Measurements from ENCODE around the gene MICOS13. TPM values are rescaled to one million over a fixed set of nuclear protein-coding genes. Genes with fewer than 3 reads are reported as not detected.
A peak's percentile ranks its signal among the peaks of the same experiment; 100 is the strongest.

The MICOS13 gene
- total RNA-seq, 2 experiments from 2014 or later: 43.5 to 48.2 TPM

GRCh38 chr19:5665781-5666513, 14.4 kb downstream of the MICOS13 start:
- Mint-ChIP-seq H3K27ac (no peak overlapping the region), H3K27me3 (no peaks in the 10 kb centered on the region), H3K36me3 (ENCODE audit: low read depth) (peaks cover 56% of the 10 kb centered on the region), H3K4me3 (no peak overlapping the region), H3K9me3 (no peaks in the 10 kb centered on the region), H3K4me1 (no peaks in the 10 kb centered on the region)
- ChIA-PET CTCF (interaction anchor here (0.8 to 1.6 kb wide), 3 partner anchors 11 to 45 kb away, joined by 3 to 4 read pairs (median 3); no protein-coding TSS in a partner anchor), POLR2A (no interaction called here)
- DNase-seq: no peak

- no peaks in the 10 kb centered on the region for H3K9me3 Mint-ChIP-seq
- no peak for DNase-seq
- no peaks in the 10 kb centered on the region for H3K4me1 Mint-ChIP-seq
- H3K4me3 Mint-ChIP-seq: no peak overlapping the region
- ChIA-PET POLR2A (no interaction called here), CTCF (interaction anchor here (1.7 kb wide), 1 partner anchor 12 kb away, joined by 8 read pairs; no protein-coding TSS in a partner anchor)
- H3K27ac Mint-ChIP-seq: no peak overlapping the region
- peaks cover 60% of the 10 kb centered on the region for H3K36me3 Mint-ChIP-seq (ENCODE audit: low read depth)
- no peaks in the 10 kb centered on the region for H3K27me3 Mint-ChIP-seq
Observed at GRCh38 chr19:5664515-5664914, 15.8 kb downstream of the MICOS13 start.

DNA sequence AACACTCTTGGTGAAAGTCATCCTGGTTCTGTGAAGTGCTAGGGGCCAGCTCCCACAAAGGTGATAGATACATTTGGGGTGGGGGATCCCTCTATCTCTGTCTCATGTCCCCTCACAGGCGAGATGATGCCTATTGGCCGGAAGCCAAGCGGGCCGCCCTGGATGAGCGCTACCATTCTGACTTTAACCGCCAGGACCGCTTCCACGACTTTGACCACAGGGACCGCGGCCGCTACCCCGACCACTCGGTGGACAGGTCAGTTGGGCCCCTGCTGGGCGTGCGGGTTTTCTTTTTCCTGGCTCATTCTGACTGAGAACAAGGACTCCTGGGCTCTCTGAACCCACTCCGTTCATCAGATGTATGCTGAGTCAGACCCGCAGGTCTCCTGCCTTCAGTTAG, 16.4 kb downstream of the MICOS13 start:
- Mint-ChIP-seq H3K36me3 (ENCODE audit: low read depth) (peaks cover 58% of the 10 kb centered on the region), H3K27ac (no peak overlapping the region), H3K9me3 (no peaks in the 10 kb centered on the region), H3K27me3 (no peaks in the 10 kb centered on the region), H3K4me1 (no peaks in the 10 kb centered on the region), H3K4me3 (no peak overlapping the region)
- ChIA-PET CTCF (interaction anchor here (1.7 kb wide), 1 partner anchor 12 kb away, joined by 8 read pairs; no protein-coding TSS in a partner anchor), POLR2A (no interaction called here)
- DNase-seq: no peak

- POLR2A ChIA-PET: no interaction called here
- Mint-ChIP-seq H3K27me3 (no peaks in the 10 kb centered on the region), H3K27ac (no peak overlapping the region), H3K4me3 (no peak overlapping the region), H3K4me1 (no peaks in the 10 kb centered on the region), H3K36me3 (ENCODE audit: low read depth) (peaks cover 56% of the 10 kb centered on the region), H3K9me3 (no peaks in the 10 kb centered on the region)
- no peak for DNase-seq
- CTCF ChIA-PET: interaction anchor here (0.6 to 1.0 kb wide), 2 partner anchors 51 to 1402 kb away, joined by 3 read pairs; no protein-coding TSS in a partner anchor
Observed at GRCh38 chr19:5661483-5661882, 18.8 kb downstream of the MICOS13 start.

- H3K27ac Mint-ChIP-seq: no peak overlapping the region
- DNase-seq: no peak
- H3K36me3 Mint-ChIP-seq (ENCODE audit: low read depth): peaks cover 61% of the 10 kb centered on the region
- no peak overlapping the region for H3K4me3 Mint-ChIP-seq
- no peaks in the 10 kb centered on the region for H3K9me3 Mint-ChIP-seq
- H3K27me3 Mint-ChIP-seq: no peaks in the 10 kb centered on the region
- H3K4me1 Mint-ChIP-seq: no peaks in the 10 kb centered on the region
- CTCF ChIA-PET: interaction anchor here (0.6 to 2.2 kb wide), 4 partner anchors 10 to 34 kb away, joined by 3 to 9 read pairs (median 3); no protein-coding TSS in a partner anchor
- POLR2A ChIA-PET: no interaction called here
Observed at GRCh38 chr19:5655412-5655811, 24.9 kb downstream of the MICOS13 start.

DNA sequence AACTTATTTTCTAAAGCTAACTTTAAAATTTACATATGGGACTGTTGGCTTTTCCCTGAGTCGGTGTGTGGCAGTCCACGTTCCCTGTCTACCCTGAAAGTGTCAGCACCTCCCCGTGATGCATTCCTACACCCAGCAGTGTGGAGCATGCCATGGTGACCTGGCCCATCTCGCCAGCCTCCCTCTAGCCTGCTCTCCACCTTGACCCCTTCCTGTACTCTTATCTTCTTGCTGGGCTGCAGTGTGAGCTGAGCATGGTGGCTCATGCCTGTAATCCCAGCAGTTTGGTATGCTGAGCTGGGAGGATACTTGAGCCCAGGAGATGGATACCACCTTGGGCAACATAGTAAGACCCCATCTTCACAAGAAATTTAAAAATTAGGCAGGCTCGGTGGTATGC, 25.4 kb downstream of the MICOS13 start:
- ChIA-PET CTCF (interaction anchor here (1.5 to 2.2 kb wide), 3 partner anchors 10 to 35 kb away, joined by 3 to 9 read pairs (median 3); no protein-coding TSS in a partner anchor), POLR2A (no interaction called here)
- H3K4me3 Mint-ChIP-seq: no peak overlapping the region
- DNase-seq: no peak
- no peaks in the 10 kb centered on the region for H3K27me3 Mint-ChIP-seq
- no peak overlapping the region for H3K27ac Mint-ChIP-seq
- H3K36me3 Mint-ChIP-seq (ENCODE audit: low read depth): peaks cover 64% of the 10 kb centered on the region
- H3K4me1 Mint-ChIP-seq: no peaks in the 10 kb centered on the region
- no peaks in the 10 kb centered on the region for H3K9me3 Mint-ChIP-seq

DNA sequence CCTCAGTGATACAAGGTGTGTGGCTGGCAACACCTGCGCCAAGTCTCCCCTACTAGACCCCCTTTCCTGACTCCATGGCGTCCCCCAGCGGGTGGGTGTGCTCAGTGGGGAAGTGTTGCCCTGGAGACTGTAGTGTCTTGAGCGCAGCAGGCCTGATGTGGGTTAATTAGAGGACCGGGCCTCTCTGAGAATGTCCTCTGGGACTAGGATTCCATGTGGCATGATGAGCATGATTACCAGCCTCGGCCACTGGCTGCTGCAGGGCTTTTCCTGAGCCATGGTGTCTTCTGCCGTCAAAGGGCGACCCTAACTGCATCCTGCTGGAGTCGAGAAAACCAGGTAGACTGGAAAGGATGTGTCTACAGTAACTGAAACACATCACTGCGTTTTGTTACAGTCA, 28.1 kb downstream of the MICOS13 start:
- ChIA-PET CTCF (no interaction called here), POLR2A (no interaction called here)
- Mint-ChIP-seq H3K27me3 (no peaks in the 10 kb centered on the region), H3K4me3 (no peak overlapping the region), H3K36me3 (ENCODE audit: low read depth) (peaks cover 70% of the 10 kb centered on the region), H3K4me1 (no peaks in the 10 kb centered on the region), H3K27ac (no peak overlapping the region), H3K9me3 (no peaks in the 10 kb centered on the region)
- DNase-seq: no peak

- H3K4me3 Mint-ChIP-seq: no peak overlapping the region
- no peaks in the 10 kb centered on the region for H3K27me3 Mint-ChIP-seq
- H3K36me3 Mint-ChIP-seq (ENCODE audit: low read depth): peaks cover 73% of the 10 kb centered on the region
- ChIA-PET CTCF (interaction anchor here (1.1 kb wide), 1 partner anchor 69 kb away, joined by 3 read pairs; the partner anchor contains the start of genes CATSPERD and LONP1), POLR2A (no interaction called here)
- H3K4me1 Mint-ChIP-seq: no peaks in the 10 kb centered on the region
- peak overlapping the region; percentile 36 for H3K27ac Mint-ChIP-seq
- no peak for DNase-seq
- H3K9me3 Mint-ChIP-seq: no peaks in the 10 kb centered on the region
Observed at GRCh38 chr19:5651361-5651760, 29.0 kb downstream of the MICOS13 start.

DNA sequence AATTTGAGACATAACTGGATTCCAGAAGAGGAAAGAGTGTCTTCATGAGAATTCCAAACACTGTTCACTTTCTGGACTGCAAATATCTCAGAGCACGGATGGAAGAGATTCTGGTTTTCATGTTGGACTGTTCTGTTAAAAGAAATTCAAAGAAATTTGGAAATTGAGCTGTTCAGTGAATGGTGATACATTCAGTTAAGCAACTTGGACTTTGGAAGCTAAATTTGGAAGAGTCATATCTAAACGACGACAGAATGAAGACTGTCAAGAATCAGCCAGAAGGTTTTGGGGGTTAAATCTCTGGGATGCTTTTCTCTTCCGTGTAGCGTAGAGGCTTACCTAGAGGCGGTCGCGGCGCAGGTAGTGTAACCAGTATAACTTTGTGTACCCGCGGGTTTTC, 31.9 kb downstream of the MICOS13 start:
- Mint-ChIP-seq H3K27me3 (no peaks in the 10 kb centered on the region), H3K27ac (no peak overlapping the region), H3K4me3 (no peak overlapping the region), H3K9me3 (no peaks in the 10 kb centered on the region), H3K4me1 (no peaks in the 10 kb centered on the region), H3K36me3 (ENCODE audit: low read depth) (peaks cover 76% of the 10 kb centered on the region)
- ChIA-PET POLR2A (no interaction called here), CTCF (no interaction called here)
- no peak for DNase-seq

GRCh38 chr19:5646703-5647102, 33.6 kb downstream of the MICOS13 start:
- no peak for DNase-seq
- Mint-ChIP-seq H3K27me3 (no peaks in the 10 kb centered on the region), H3K4me1 (peaks cover 2% of the 10 kb centered on the region), H3K36me3 (ENCODE audit: low read depth) (peaks cover 75% of the 10 kb centered on the region), H3K27ac (peak overlapping the region; percentile 21), H3K9me3 (no peaks in the 10 kb centered on the region), H3K4me3 (no peak overlapping the region)
- POLR2A ChIA-PET: no interaction called here
- CTCF ChIA-PET: interaction anchor here (0.6 kb wide), 1 partner anchor 41 kb away, joined by 3 read pairs; no protein-coding TSS in a partner anchor

DNA sequence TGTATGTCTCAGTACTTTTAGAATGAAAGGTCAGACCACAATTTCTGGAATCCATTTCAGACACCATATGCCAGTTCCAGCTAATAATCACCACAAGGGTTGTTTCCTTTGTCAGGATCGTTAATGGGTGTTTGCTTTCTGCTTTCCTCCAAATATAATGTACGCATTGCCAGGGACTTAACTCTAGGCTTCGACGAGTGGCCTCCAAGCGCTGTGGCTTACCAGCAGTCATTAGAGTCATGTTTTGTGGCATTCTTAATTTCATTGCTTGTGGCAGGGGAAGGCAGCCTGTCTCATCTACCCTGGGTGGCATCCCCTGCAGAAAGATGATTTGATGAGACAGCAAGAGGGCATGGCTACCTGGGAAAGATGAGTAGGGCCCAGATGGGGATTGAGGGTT, 34.9 kb downstream of the MICOS13 start:
- H3K4me1 Mint-ChIP-seq: peaks cover 6% of the 10 kb centered on the region
- CTCF ChIA-PET: no interaction called here
- no peak overlapping the region for H3K27ac Mint-ChIP-seq
- no peaks in the 10 kb centered on the region for H3K27me3 Mint-ChIP-seq
- H3K36me3 Mint-ChIP-seq (ENCODE audit: low read depth): peaks cover 72% of the 10 kb centered on the region
- H3K4me3 Mint-ChIP-seq: no peak overlapping the region
- POLR2A ChIA-PET: no interaction called here
- no peak for DNase-seq
- H3K9me3 Mint-ChIP-seq: no peaks in the 10 kb centered on the region

- ChIA-PET POLR2A (no interaction called here), CTCF (no interaction called here)
- Mint-ChIP-seq H3K4me1 (peaks cover 8% of the 10 kb centered on the region), H3K4me3 (no peak overlapping the region), H3K36me3 (ENCODE audit: low read depth) (peaks cover 66% of the 10 kb centered on the region), H3K9me3 (no peaks in the 10 kb centered on the region), H3K27ac (no peak overlapping the region), H3K27me3 (no peaks in the 10 kb centered on the region)
- no peak for DNase-seq
Observed at GRCh38 chr19:5644037-5644436, 36.3 kb downstream of the MICOS13 start.

DNA sequence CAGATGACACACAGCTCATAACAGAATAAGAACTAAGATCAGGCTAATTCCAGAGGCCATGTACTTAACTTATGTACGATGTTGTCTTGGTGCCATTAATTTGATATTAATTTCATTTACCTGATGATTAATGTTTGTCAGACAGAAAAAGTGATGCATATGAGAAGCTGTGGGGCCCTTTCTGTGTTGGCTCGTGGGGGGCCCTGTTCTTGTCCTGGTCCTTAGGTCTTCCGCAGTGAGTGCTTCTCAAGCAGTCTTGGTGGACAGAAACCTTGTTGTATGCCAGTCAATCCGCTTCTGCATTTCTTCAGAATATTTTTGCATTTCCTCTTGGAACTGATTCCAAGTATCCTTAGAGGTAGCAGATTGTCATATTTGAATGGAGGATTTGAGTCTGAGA, 37.3 kb downstream of the MICOS13 start:
- Mint-ChIP-seq H3K4me1 (peaks cover 8% of the 10 kb centered on the region), H3K27me3 (no peaks in the 10 kb centered on the region), H3K36me3 (ENCODE audit: low read depth) (peaks cover 61% of the 10 kb centered on the region), H3K27ac (no peak overlapping the region), H3K9me3 (no peaks in the 10 kb centered on the region), H3K4me3 (no peak overlapping the region)
- POLR2A ChIA-PET: no interaction called here
- DNase-seq: no peak
- CTCF ChIA-PET: no interaction called here

- Mint-ChIP-seq H3K4me3 (no peak overlapping the region), H3K27ac (no peak overlapping the region), H3K9me3 (no peaks in the 10 kb centered on the region), H3K4me1 (peaks cover 8% of the 10 kb centered on the region), H3K36me3 (ENCODE audit: low read depth) (peaks cover 55% of the 10 kb centered on the region), H3K27me3 (no peaks in the 10 kb centered on the region)
- CTCF ChIA-PET: no interaction called here
- no peak for DNase-seq
- POLR2A ChIA-PET: no interaction called here
Observed at GRCh38 chr19:5642204-5642603, 38.1 kb downstream of the MICOS13 start.
